ENCODE data around the gene PRR23E. TPM values are rescaled to one million over a fixed set of nuclear protein-coding genes. Genes with fewer than 3 reads are reported as not detected.

Gene PRR23E
- polyA plus RNA-seq, 1 donor from 2014 or later, result not detected

- no peak overlapping the region for H3K9ac ChIP-seq (ENCODE audit: low read length)
Observed at GRCh38 chr3:127165694-127166485, 27.0 kb upstream of the PRR23E start.

More at GRCh38 chr3:127165694-127166485, 27.0 kb upstream of the PRR23E start:
- no peaks in the 10 kb centered on the region for H3K9me3 ChIP-seq (ENCODE audit: low read length)
- no peak overlapping the region for H3K4me2 ChIP-seq (ENCODE audit: low read length)
- H3K27ac ChIP-seq (ENCODE audit: low read length), result no peak overlapping the region
- no peaks in the 10 kb centered on the region for H4K20me1 ChIP-seq (ENCODE audit: insufficient read depth)
- no peaks in the 10 kb centered on the region for H3K27me3 ChIP-seq (ENCODE audit: insufficient read depth, low read depth, low read length)
- no peak overlapping the region for H2AFZ ChIP-seq (ENCODE audit: low read depth, low read length)
- H3K9me2 ChIP-seq (ENCODE audit: insufficient read depth, low read length), result no peaks in the 10 kb centered on the region
- no peaks in the 10 kb centered on the region for H3K79me2 ChIP-seq (replicated peaks; ENCODE audit: insufficient read depth, low read length)
- no peaks in the 10 kb centered on the region for H3K36me3 ChIP-seq (ENCODE audit: insufficient read depth, low read length)
- TF ChIP-seq REST (IDR thresholded peaks at IDR 0.05; ENCODE audit: borderline replicate concordance), result no peak
- TF ChIP-seq CTCF (IDR thresholded peaks at IDR 0.05; ENCODE audit: poor library complexity, severe bottlenecking), result no peak
- no peak for TF ChIP-seq TAF1 (IDR thresholded peaks at IDR 0.05; ENCODE audit: low read depth)
- no peak for TF ChIP-seq SMC3 (conservative IDR thresholded peaks at IDR 0.05; ENCODE audit: poor library complexity)
- no peak for TF ChIP-seq EZH2 (IDR thresholded peaks at IDR 0.05; ENCODE audit: borderline replicate concordance, insufficient read depth, low read length, poor library complexity, severe bottlenecking)
- no peak for TF ChIP-seq MXI1 (conservative IDR thresholded peaks at IDR 0.05; ENCODE audit: poor library complexity, severe bottlenecking)
- TF ChIP-seq RAD21 (conservative IDR thresholded peaks at IDR 0.05), result no peak
- no peak for TF ChIP-seq EP300 (conservative IDR thresholded peaks at IDR 0.05; ENCODE audit: poor library complexity, severe bottlenecking)
- TF ChIP-seq POLR2AphosphoS5 (IDR thresholded peaks at IDR 0.05), result no peak
- no peak overlapping the region for H3K4me3 ChIP-seq (ENCODE audit: low read length)
- H3F3A ChIP-seq (ENCODE audit: insufficient read depth, low read length, poor library complexity, severe bottlenecking), result no peaks in the 10 kb centered on the region
